Psoas muscle (tissue), 8 donors: ENCODE results near the gene ABHD10. TPM values are rescaled to one million over a fixed set of nuclear protein-coding genes. Genes with fewer than 3 reads are reported as not detected.

Experiments used
- ATAC-seq, 4 donors: fragments of 200-7000 bp; cut with Tn5 transposase; one replicate each; pipeline ENCODE4 v1.9.1; 2020; ENCODE audit warnings: moderate library complexity in 3 of 4, mild to moderate bottlenecking in 2 of 4
- DNase-seq, 2 donors: peaks; one replicate each; pipeline ENCODE4 v3.0.0-alpha.2; 2020
- H3K27ac ChIP-seq: fragments of 200-600 bp; one replicate; pipeline ENCODE4 v1.8.0; 2022
- H3K27me3 ChIP-seq, 3 donors: fragments of 200-600 bp in 1 of 3; one replicate each; pipeline versions ENCODE4 v1.6.1 to v1.8.0; 2013 to 2022; ENCODE audit warnings: low read length in 2 of 3, mild to moderate bottlenecking in 2 of 3, moderate library complexity in 1 of 3; ENCODE audit not compliant: insufficient read depth in 3 of 3
- H3K36me3 ChIP-seq, 2 donors: fragments of 200-600 bp in 1 of 2; one replicate each; pipeline versions ENCODE4 v1.6.1 to v1.8.0; 2013 to 2022; ENCODE audit warnings: low read depth in 1 of 2, mild to moderate bottlenecking in 1 of 2, moderate library complexity in 1 of 2; ENCODE audit not compliant: insufficient read depth in 1 of 2
- H3K4me1 ChIP-seq: fragments of 200-600 bp; one replicate; pipeline ENCODE4 v1.8.0; 2022
- H3K4me3 ChIP-seq: fragments of 200-600 bp; one replicate; pipeline ENCODE4 v1.8.0; 2022; ENCODE audit warnings: mild to moderate bottlenecking
- H3K9me3 ChIP-seq: fragments of 200-600 bp; one replicate; pipeline ENCODE4 v1.8.0; 2022
- CTCF ChIP-seq: fragments of 200-600 bp; IDR thresholded peaks from one replicate; pipeline ENCODE4 v1.8.0; 2022; ENCODE audit warnings: antibody characterized with exemption
- WGBS, 3 donors: extraction: QIAGEN DNeasy Blood & Tissue Kit; methylation state at CpG; one replicate each; pipeline versions ENCODE4 v1.1.6 to v1.1.7; 2013; 5-methylcytosine and 5-hydroxymethylcytosine counted together
- intact Hi-C, 2 donors: fragments of 100-400 bp; cut with DNase I; formaldehyde crosslinking; loops; one replicate each; pipeline versions ENCODE4 v1.11.0 to v1.14.2; 2022
- polyA plus RNA-seq, 3 donors: library from polyadenylated mRNA; stranded (reverse); fragments of 200-250 nt; gene quantifications; one replicate each; pipeline ENCODE4 v1.2.3, GENCODE V29; 2013
- total RNA-seq, 4 donors: library from RNA; stranded (reverse); fragmentation: NEBNext Ultra II Directional in 2 of 4; extraction: Animal tissue kit (Norgen Biotek cat#: 25700) in 2 of 4; gene quantifications; one replicate each; pipeline versions ENCODE4 v1.2.1 to v1.2.4, GENCODE V29; 2021 to 2023
- donor health status: healthy with polysubstance abuse.
- donor health status: DM: no; HTN: no; CAD: no; lungs with moderate emphysema.
- donor health status: Bipolar disorder and iron deficiency.
- donor health status: healthy.
- donor health status: DM: yes; HTN: yes; CAD: no.
- donor health status: DM: no; HTN: no; CAD: no.
- donor health status: DM: no; HTN: no; CAD: no.
- donor health status: DM: yes; HTN: yes; CAD: no.

Gene ABHD10
- total and polyA plus RNA-seq, 7 donors: 6.1 to 17.1 (median 12.9) TPM

DNA sequence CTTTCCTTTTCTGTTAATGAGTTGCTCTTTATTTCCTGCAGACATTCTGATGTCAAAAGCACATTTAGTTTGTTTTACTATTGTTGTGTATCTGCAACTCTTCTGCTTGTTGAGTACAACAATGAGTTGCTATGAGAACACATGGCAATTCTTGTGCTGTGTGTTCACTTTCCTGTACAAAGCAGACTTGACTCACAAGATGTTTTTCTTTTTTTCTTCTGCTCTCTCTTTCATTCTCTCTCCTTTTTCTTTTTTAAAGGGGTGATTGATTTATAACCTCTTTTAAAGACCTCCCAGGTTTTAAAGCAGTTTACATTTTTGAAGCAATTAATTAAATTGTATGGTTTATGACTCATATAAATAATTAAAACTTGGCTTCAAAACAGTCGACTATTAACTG, 31.6 kb upstream of the ABHD10 start:
- no peaks in the 10 kb centered on the region for H3K4me1 ChIP-seq
- H3K9me3 ChIP-seq: no peaks in the 10 kb centered on the region
- no peak for ATAC-seq
- no peak overlapping the region for H3K27ac ChIP-seq
- no peak for DNase-seq
- no peaks in the 10 kb centered on the region for H3K36me3 ChIP-seq
- 47 to 57% (median 53%) methylated on average over 1 of the region's 1 CpG for WGBS, 3 donors
- H3K27me3 ChIP-seq: peaks cover 0 to 4% (median 0%) of the 10 kb centered on the region in 3 donors
- no peak overlapping the region for H3K4me3 ChIP-seq
- TF ChIP-seq CTCF: no peak
- intact Hi-C loops: no loop called here

DNA sequence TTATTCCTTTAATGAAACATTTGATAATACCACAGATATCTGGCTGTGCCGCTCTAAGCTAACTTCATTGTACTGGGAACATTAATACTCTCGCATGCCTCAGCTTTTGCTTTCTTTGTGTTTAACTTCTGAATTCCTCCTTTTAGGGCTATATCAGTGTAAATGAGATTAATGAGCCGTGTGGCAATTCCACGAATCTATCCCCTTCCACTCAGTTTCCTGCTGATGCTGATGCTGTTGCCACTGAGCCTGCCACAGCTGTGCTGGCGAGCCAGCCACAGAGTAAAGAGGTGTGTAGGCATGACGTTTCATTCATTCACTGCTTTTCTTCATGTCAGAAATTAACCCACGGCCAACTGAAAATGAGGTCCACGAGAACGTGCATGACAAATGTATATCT, 30.0 kb upstream of the ABHD10 start:
- intact Hi-C loops: no loop called here
- H3K4me3 ChIP-seq: no peak overlapping the region
- H3K4me1 ChIP-seq: no peaks in the 10 kb centered on the region
- H3K9me3 ChIP-seq: no peaks in the 10 kb centered on the region
- no peak overlapping the region for H3K27ac ChIP-seq
- WGBS, 3 donors: 81 to 82% (median 81%) methylated on average over 9 of the region's 9 CpGs
- no peaks in the 10 kb centered on the region for H3K36me3 ChIP-seq
- no peak for TF ChIP-seq CTCF
- peaks cover 0 to 4% (median 0%) of the 10 kb centered on the region in 3 donors for H3K27me3 ChIP-seq
- DNase-seq: no peak
- no peak for ATAC-seq

DNA sequence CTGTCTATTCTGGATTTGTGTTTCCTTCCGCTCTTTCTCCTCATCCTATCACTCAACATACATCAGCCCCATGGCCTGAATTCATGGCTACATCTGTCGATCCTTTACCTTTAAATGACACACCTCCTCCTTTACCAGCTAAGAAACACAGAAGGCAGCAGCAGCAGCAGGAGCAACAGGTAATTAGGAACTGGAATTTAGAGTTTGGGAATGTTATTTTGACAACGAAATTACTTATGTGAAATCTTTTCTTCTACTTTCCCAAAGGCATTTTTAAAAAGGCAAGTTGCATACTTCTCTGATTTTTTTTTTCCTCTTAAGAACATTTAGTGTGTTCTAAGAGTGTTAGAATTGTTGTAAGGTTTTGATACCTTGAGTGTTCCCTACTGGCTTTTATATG, 29.1 kb upstream of the ABHD10 start:
- intact Hi-C loops: no loop called here
- no peaks in the 10 kb centered on the region for H3K9me3 ChIP-seq
- TF ChIP-seq CTCF: no peak
- no peak for ATAC-seq
- no peaks in the 10 kb centered on the region for H3K4me1 ChIP-seq
- 81 to 92% (median 82%) methylated on average over 3 of the region's 3 CpGs for WGBS, 3 donors
- no peaks in the 10 kb centered on the region for H3K36me3 ChIP-seq
- H3K27me3 ChIP-seq: peaks cover 0 to 4% (median 0%) of the 10 kb centered on the region in 3 donors
- no peak for DNase-seq
- no peak overlapping the region for H3K27ac ChIP-seq
- no peak overlapping the region for H3K4me3 ChIP-seq

DNA sequence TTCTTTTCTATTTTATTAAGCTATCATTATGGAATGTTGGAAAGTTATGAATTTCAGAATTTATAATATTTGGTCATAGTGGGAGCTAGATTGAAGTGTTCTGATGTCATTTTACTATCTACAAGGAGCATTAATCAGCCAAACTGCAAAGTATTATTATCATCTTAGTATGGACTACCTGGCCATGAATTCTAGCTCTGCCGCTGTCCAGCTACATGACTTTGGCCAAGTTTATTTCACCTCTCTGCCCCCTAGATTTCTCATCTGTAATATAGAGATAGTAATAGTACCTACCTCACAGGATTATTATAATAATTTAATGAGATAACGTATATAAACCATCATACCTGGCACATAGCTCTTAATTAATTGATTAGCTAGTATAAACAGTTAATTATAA, 27.8 kb upstream of the ABHD10 start:
- DNase-seq (no peak), ATAC-seq (no peak)
- 91 to 96% (median 91%) methylated on average over 2 of the region's 2 CpGs for WGBS, 3 donors
- Histone ChIP-seq H3K9me3 (no peaks in the 10 kb centered on the region), H3K36me3 (no peaks in the 10 kb centered on the region), H3K4me3 (no peak overlapping the region), H3K27me3 (peaks cover 0 to 4% (median 0%) of the 10 kb centered on the region in 3 donors), H3K27ac (no peak overlapping the region), H3K4me1 (no peaks in the 10 kb centered on the region)
- intact Hi-C loops: no loop called here
- TF ChIP-seq CTCF: no peak

GRCh38 chr3:111952086-111952485, 26.7 kb upstream of the ABHD10 start:
- no peak for DNase-seq
- Histone ChIP-seq H3K4me1 (no peaks in the 10 kb centered on the region), H3K27ac (no peak overlapping the region), H3K27me3 (peaks cover 0 to 4% (median 0%) of the 10 kb centered on the region in 3 donors), H3K4me3 (no peak overlapping the region), H3K36me3 (no peaks in the 10 kb centered on the region), H3K9me3 (no peaks in the 10 kb centered on the region)
- no peak for TF ChIP-seq CTCF
- intact Hi-C loops: no loop called here
- 93 to 97% (median 97%) methylated on average over 5 of the region's 5 CpGs for WGBS, 3 donors
- no peak for ATAC-seq
